NCI-H2029 treated with DMSO at 0.1 percent for 48 hours (cell line): ENCODE data around the gene FAM168B.

ENCODE experiments used
- DNase-seq: peaks from one replicate; lab custom pipeline; 2025; lab: John Stamatoyannopoulos, UW

Gene FAM168B

GRCh38 chr2:131055169-131056065 lies 37.8 kb downstream of the FAM168B start:
- DNase-seq = no peak

GRCh38 chr2:131054488-131054887 lies 38.8 kb downstream of the FAM168B start:
- DNase-seq = no peak

- no peak for DNase-seq
These were observed 40.5 kb downstream of the FAM168B start for GRCh38 chr2:131052741-131053263.

GRCh38 chr2:131050896-131051295 lies 42.4 kb downstream of the FAM168B start:
- DNase-seq = no peak

GRCh38 chr2:131049150-131049718 lies 44.0 kb downstream of the FAM168B start:
- no peak for DNase-seq

- no peak for DNase-seq
These were observed 44.6 kb downstream of the FAM168B start for GRCh38 chr2:131048641-131049040.

GRCh38 chr2:131047920-131048560 lies 45.2 kb downstream of the FAM168B start:
- DNase-seq = no peak

- DNase-seq = no peak
These were observed 46.2 kb downstream of the FAM168B start for GRCh38 chr2:131046918-131047652.

GRCh38 chr2:131046028-131046917 lies 47.0 kb downstream of the FAM168B start:
- DNase-seq = no peak

- no peak for DNase-seq
These were observed 47.8 kb downstream of the FAM168B start for GRCh38 chr2:131045286-131046027.

- DNase-seq = no peak
These were observed 48.5 kb downstream of the FAM168B start for GRCh38 chr2:131044757-131045150.

GRCh38 chr2:131044075-131044756 lies 49.0 kb downstream of the FAM168B start:
- no peak for DNase-seq

GRCh38 chr2:131043199-131044074 lies 49.8 kb downstream of the FAM168B start:
- DNase-seq = no peak

GRCh38 chr2:131042148-131042775 lies 51.0 kb downstream of the FAM168B start:
- no peak for DNase-seq

GRCh38 chr2:131041402-131042147 lies 51.7 kb downstream of the FAM168B start:
- no peak for DNase-seq

- DNase-seq = no peak
These were observed 52.4 kb downstream of the FAM168B start for GRCh38 chr2:131040661-131041401.
